Stimulated activated CD4-positive, alpha-beta T cell treated with anti-CD3 and anti-CD28 coated beads, Interleukin-2, amount 100 ng/mL, for 24 hours (primary cell): ENCODE data around the gene ATP5MG.

Experiments
- DNase-seq, 2 donors: peaks; one replicate each; pipeline ENCODE4 v3.0.0-alpha.2; 2020

Gene ATP5MG

GRCh38 chr11:118442908-118443589 is 41.6 kb downstream of the ATP5MG start:
- DNase-seq: no peak

GRCh38 chr11:118443590-118444218 is 42.3 kb downstream of the ATP5MG start:
- peak in 1 of 2 donors; percentile 9 for DNase-seq

- DNase-seq: no peak
Measured at GRCh38 chr11:118447423-118447822, 46.0 kb downstream of the ATP5MG start.

GRCh38 chr11:118448294-118448693 is 46.9 kb downstream of the ATP5MG start:
- no peak for DNase-seq

- DNase-seq: no peak
Measured at GRCh38 chr11:118449316-118449918, 48.0 kb downstream of the ATP5MG start.

- DNase-seq: no peak
Measured at GRCh38 chr11:118450451-118450850, 49.0 kb downstream of the ATP5MG start.
